Measurements from ENCODE around the gene LPAR6.

Gene LPAR6

DNA sequence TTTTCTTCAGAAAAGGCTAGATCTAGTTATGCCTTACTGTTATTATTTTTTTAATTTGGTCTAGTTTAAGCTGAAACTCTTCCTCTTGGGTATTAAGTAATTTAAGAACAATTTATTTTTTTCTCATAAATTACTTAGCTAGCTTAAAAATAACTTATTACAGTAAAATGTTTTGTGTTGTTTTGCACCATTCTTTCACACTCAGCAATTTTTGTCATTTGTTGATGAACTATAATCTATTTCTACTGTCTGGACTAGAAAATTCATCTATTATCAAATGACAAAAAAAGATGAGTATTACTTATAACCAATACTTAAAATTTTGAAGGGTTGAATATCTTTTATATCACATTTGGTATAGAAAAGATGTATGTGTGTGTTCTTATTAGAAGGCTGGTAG, 1.6 kb upstream of the LPAR6 start:
- DNase-seq (ENCODE audit: low read depth): no peak

DNA sequence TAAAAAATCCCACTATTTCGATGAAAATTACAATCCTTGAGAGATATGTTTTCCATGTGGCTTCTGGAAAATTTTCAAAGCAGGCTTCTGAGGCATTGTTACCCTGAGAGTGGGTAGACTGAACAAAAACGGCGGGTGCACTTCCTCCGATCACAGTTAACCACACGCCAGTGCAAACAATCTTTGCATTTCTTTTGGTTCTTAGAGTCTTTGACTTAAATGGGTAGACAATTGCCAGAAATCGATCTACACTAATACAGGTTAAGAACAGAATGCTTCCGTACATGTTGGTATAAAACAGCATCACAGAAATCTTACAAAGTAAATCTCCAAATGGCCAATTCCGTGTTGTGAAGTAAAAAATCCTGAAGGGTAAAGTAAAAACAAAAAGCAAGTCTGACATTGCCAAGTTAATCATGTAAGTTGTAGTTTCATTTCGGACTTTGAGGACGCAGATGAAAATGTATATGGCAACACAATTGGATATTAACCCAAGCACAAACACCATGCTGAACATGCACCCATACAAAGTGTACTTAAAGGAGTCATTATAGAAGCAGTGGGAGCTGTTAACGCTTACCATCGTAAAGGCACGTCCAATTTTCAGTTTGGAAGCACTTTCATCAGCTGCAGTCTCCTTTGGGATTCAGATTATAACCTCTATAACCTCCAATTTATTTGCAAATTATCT, 927 bp downstream of the LPAR6 start:
- no peak for DNase-seq (ENCODE audit: low read depth)

DNA sequence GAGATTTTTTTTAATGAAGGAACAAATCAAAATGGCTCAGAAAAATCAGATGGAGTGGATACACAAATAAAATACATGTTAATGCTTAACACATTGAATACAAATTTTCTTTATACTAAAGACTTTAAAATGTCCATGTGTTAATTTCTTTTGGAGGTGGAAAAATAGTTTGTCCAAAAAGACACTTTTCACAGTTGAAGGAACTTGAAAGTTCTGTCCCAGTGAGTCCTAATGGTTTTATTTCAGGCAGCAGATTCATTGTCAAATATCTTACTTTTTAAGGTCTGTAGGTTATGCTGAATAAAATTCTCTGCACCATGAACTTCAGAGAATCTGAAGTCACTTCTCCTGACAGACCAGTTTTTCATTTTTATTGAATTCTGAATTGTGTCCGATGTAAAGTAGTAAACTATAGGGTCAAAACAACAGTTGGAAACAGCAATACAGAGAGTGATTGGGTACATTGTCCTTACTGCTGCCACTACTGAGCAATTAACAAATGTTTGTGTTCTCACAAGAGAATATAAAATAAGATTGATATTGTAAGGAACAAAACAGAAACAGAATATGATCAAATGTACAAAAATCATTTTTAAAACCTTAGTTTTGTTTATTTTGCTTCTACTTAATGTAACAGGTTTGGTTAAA, 1.6 kb downstream of the LPAR6 start:
- DNase-seq (ENCODE audit: low read depth): no peak

DNA sequence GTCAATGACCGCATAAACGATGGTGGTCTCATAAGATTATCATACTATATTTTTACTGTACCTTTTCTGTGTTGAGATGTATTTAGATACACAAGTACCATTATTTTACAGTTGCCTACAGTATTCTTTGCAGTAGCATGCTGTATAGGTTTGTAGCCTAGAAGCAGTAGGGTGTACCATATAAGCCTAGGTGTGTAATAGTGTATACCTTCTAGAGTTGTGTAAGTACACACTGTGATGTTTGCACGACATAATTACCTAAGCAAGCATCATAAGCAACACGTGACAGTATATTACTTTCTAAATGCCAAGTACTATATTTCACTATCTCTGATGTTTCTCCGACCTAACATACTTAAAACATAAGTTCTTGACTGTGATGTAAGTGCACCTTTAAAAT, 2.7 kb downstream of the LPAR6 start:
- no peak for DNase-seq (ENCODE audit: low read depth)

DNA sequence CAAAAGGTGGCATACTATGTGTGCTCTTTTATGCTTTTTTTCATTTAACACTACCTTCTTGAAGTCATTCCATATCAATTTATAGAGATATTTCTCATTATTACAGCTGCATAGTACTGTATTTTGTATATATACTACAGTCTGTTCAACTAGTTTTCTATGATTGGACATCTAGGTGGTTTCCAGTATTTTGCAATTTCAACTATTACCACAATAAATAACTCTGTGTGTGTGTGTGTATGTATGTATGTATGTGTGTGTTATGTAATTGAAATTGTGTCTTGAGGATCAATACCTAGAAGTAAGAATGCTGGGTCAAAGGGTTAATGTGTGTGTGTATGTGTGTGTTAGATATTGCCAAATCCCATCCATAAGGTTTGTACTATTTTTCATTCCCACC, 7.0 kb downstream of the LPAR6 start:
- DNase-seq (ENCODE audit: low read depth): no peak

DNA sequence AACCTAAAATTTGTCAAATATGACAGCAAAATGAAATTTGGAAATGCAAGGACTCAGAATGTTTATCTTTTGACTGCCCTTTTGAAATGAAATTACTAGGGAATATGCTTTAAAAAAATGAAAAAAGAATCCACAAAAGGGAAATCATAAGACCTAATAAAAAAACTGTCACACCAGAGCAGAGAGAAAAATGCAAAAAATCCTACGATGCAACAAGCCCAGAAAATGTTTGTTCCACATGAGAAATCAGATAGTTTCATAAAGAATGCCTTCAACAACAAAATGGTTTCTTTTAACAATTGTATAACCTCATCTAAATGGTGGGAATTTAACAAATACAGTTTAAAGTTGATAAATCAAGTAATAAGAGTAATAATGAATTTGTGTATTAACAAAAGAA, 8.0 kb downstream of the LPAR6 start:
- no peak for DNase-seq (ENCODE audit: low read depth)

DNA sequence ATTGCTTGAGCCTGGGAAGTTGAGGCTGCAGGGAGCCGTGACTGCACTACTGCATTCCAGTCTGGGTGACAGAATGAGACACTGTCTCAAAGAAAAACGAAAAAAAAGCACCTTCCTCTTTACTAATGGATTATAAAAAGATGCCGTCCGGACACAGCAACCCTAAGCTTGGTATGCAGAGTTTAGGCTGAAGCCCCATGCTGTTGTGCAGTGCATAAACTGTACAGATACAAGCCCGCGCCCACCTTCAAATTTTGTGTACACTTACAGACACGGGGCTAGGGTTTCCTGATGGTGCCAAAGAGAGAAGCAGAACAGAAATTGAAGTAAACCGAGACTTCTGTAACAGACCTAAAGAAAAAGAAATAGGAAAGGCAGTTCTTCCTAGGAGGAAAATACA, 9.0 kb downstream of the LPAR6 start:
- no peak for DNase-seq (ENCODE audit: low read depth)

DNA sequence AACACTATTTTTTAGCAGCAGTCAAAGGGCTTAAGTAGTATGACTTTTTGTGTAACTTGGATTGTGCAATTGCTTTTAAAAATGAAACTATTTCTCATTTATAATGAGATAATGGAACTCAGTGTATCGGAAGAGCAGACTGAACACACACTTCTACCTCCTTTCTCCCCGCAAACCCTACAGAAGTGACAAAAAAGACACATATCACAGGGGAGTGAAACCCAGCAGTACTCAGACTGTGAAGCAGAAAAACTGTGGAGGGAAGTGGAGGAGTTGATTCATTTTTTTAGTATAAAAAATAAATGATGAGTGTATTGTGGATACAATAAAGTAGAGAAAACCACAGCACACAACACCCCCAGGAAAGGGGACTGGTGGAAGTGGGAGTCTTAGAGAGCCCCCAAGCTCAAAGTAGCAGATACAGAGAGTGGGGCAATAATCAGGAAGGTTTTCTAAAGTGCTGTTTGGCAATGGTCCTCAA, 9.7 kb downstream of the LPAR6 start:
- no peak for DNase-seq (ENCODE audit: low read depth)

DNA sequence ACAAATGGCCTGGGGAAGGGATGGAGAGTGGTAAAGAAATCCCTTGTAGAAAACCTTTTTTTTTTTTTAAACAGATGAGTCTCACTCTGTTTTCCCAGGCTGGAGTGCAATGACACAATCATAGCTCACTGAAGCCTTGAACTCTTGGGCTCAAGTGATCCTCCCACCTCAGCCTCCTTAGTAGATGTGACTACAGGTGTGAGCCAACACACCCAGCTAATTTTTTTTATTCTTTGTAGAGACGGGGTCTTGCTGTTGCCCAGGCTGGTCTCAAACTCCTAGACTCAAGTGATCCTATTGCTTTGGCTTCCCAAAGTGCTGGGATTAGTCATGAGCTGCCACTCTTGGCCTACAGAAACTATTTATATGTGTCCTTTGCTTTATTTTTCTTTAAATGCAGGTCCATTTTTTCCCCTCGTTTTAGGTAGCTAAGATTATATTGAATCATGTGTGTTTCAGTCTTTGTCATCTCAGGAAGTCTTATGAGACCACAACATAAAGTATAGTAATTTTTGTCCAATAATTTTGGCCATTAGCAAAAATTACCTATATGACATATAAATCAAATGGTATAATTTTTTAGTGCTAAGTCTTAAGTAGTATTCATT, 10.5 kb downstream of the LPAR6 start:
- DNase-seq (ENCODE audit: low read depth): no peak

DNA sequence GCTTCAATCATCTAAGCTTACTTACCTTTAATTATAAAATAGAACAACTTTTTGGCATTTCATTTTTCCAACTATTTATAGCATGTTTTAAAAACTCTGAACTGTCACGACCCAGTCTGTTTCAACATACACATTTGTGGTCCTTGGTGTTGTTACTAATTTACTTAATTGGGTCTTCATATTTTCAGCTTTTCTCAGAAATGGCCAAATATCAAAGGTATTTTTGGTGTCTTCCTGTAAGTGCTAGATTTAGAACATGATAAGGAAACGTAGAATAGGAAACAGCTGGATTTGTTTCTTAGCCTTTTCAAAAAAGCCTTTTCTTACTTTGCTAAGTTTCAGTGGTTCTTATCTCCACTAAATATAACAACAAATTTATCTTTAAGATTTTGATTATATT, 11.4 kb downstream of the LPAR6 start:
- no peak for DNase-seq (ENCODE audit: low read depth)

DNA sequence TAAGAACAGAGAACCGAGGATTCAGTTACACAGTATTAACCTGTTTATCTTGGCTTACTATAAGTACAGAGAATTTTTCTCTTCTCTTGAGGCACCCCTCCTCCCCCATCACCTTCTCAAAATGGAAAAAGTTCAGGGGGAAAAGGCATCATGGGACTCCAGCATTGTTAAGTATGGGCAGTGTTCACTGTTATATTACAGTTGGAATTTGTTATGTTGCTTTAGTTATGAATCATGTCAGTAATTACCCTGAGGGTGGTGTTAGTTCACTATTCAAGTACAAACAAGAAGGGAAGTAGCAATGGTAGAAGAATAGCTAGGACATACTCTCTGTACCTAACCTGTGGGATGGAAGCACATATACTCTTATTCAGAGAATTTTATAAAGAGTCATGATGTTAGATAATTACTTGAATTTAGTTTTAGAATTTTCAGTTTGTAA, 12.0 kb downstream of the LPAR6 start:
- DNase-seq (ENCODE audit: low read depth): no peak

DNA sequence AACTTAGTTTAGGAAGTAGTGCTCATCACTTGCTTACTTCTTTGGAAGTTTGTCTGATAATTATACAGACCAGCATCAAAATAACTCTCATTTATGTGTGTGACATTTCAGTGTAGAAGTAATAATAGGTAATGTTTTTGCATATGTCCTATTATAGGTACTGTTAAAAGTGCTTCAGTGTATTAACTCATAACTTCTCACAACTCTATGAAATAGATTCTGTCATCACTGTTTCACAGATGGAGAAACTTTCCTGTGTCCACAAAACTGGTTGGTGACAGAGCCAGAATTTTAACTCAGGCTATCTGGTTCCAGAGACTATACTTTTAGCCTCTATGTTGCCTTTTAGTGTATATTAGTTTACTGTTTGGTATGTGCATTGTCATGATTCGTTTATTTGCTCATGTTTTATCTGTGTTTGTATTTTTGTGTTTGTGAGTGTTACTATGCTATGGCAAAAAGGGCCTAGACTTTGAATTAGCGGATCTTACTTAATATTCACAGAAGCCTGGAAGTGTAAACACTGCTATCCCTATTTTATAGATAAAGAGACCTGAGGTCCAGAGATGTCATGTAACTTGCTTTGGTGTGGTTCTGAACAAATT, 12.7 kb downstream of the LPAR6 start:
- DNase-seq (ENCODE audit: low read depth): no peak

DNA sequence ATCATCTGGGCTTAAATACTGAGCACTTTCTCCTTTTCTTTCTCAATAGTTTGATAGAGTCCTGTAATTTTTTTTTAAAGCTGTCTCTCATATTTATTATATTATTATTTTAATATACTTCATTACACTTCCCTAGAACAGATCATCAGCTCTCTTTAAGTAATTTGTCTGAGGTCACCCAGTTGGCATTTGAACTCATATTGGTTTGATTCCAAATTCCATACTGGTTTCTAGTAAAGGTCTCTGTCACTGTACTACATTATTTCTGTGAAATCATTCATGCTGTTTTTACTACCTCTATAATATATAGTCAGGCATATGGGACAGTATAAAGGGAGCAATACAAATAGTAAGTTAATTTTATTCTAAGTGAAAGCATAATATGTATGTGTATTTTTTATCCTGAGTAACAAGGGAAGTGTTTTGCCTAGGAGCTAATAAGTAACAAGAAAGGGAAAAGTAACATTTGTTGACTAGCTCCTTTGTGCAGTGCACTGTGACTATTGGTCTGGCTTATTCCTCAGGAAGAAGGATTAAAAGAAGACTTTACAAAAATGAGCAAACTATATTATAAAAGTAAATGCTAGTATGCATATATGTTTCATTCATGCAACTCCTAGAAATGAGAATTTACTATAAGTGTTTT, 14.3 kb downstream of the LPAR6 start:
- no peak for DNase-seq (ENCODE audit: low read depth)

DNA sequence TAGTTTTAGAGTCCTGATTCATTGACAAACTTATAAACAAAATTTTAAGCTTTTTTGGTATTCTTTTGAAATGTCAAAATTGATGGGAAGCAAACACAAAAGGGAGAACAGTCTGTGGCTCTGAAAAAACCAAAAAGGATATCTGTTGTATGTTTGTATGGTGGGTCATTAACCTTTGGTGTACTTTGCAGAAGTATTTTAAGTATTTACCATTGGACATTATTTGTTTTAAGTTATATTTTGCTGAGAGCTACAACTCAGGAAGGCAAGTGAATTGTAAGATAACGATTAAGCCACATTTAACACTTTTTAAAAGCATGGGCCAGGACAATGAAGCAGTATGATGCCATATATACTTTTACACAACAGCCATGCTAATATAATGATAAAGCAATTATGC, 15.2 kb downstream of the LPAR6 start:
- DNase-seq (ENCODE audit: low read depth): no peak

DNA sequence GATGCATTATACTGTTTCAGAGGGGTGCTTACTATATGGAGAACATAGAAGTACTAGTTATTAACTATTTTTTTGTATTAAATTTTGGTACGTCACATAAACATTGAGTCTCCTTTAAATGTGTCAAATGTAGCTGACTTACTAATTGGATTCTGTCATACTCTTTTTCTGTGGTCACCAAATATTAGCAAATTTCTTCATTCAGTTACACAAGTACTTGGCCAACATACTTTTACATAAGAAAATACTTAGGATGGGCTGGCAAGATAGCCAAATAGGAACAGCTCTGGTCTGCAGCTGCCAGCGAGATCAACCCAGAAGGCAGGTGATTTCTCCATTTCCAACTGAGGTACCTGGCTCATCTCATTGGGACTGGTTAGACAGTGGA, 19.2 kb downstream of the LPAR6 start:
- DNase-seq (ENCODE audit: low read depth): no peak

DNA sequence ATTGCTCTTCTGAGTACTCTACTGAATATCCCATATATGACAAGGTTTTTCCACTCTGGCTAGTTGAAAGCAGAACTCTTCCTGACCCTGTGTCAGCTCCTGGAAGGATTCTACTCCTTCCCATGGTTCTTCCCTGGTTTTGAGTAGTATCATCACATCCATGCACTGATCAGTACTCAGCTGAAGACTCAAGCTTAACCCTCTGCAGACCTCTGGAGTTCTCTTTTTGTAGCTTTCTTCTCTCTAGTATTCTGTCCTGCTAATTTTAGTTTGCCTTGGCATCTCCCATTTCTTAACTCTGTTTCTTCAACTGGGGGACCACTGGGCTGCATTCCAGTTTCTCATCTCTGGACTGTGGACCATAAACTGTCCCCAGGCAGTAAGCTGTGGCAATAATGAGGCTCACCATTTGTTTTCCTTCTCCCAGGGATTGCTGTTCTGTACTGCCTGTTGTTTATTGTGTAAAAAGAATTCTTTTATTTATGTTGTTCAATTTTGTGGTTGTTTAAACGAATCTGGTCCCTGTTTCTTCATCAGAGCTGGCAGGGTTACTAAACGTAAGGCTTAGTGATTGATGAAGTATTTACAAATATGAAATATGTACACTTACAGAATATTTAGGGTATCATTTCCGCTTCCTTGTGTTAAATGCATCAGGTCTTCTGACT, 19.7 kb downstream of the LPAR6 start:
- DNase-seq (ENCODE audit: low read depth): no peak

DNA sequence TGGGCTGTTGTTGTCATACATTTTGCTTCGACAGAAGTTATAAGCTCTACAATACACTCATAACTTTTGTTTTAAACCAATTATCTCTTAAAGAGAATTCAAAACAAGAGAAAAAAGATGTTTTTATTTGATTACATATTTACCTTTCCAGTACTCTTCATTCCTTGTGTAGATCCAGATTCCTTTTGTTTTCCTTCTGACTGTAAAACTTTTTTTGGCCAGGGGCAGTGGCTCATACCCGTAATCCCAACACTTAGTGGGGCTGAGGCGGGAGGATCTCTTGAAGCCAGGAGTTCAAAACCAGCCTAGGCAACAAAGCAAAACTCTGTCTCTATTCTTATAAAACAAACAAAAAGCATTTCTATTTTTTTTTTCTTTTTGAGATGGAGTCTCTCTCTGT, 21.7 kb downstream of the LPAR6 start:
- no peak for DNase-seq (ENCODE audit: low read depth)

DNA sequence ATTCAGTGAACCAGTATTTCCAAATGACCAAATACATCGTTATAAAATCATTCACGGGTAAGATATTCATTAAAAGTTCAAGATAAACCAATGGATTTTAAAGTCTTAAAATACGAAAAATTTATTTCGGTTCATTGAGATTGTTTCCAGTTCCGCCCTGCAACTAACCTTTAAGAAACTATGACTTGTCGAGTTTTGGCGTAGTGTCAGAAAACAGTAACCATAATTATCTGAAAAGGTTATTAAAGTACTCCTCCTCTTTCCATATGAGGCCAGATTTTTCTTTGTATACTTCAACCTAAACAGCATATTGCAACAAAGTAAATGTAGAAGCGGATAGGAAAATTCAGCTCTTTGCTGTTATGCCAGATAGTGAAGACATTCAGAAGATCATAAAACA, 26.1 kb downstream of the LPAR6 start:
- no peak for DNase-seq (ENCODE audit: low read depth)

DNA sequence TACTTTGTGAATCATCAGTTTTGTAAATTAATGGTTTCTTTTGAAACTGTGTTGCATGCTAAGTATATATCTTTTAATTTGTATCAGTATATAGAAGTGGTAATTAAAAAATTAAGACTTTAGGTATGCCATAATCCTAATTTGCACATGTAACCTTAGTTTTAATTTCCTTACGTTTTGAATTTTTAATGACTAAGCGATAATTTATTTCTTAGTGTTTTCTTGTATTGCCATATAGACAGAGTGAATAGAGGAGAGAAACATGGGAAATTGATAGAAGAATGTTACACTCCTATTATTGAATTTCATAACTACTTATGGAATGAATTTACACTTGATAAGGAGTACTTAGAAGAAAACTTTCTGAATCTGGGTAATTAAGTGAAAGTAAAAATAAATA, 29.5 kb downstream of the LPAR6 start:
- no peak for DNase-seq (ENCODE audit: low read depth)

DNA sequence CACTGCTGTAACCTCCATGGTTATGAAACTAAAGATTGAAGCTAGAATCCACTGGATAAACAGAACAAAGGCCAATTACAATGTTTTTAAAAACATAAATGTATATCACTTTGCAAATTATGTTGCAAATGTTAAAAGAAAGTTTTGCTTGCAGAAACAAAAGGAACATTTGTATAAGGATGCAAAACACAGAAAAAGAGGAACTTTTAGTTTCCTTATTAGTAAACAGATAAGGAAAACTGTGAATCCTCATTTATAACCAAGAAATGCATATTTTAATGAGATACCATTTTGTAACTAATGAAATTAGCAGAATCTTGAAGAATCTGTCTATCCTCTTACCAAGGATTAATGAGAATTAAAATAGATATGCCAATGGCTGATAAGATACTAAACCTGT, 32.3 kb downstream of the LPAR6 start:
- DNase-seq (ENCODE audit: low read depth): no peak

DNA sequence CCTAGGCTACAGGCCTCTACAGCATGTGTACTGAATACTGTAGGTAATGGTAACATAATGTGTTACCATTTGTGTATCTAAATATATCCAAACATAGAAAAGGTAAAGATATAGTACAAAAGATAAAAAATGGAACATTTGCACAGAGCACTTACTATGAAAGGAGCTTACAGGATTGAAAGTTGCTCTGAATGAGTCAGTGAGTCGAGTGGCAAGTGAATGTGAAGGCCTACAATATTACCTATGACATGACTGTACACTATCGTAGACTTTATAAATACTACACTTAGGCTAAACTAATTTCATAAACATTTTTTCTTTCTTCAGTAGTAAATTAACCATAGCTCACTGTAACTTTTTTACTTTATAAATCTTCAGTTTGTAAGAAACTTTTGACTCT, 35.1 kb downstream of the LPAR6 start:
- DNase-seq (ENCODE audit: low read depth): no peak

DNA sequence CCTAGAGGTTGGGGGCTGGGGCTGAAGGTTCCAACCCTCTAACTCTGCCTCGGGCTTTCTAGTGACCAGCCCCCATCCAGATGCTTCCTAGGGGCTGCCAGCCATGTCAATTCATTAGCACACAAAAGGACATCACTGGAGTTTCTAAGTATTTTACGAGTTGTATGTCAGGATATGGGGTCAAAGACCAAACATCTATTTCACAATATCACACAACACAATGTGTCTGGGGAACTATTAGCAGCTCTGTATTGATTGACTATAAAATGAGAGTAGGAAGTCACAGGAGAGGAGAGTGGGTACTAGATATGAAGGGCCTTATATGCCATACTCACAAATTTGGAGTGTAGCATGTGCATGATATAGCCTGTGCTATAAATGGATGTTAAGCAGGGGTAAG, 42.1 kb downstream of the LPAR6 start:
- DNase-seq (ENCODE audit: low read depth): no peak
